ENCODE measurements around the gene RERE.
A peak's percentile ranks its signal among the peaks of the same experiment; 100 is the strongest.
"Not testable (repeated sequence)": the region's sequence is repeated elsewhere in the genome, so short reads cannot be mapped to it uniquely, and the experiment has no call there.

RERE gene

GRCh38 chr1:8533907-8534306 lies 283.5 kb downstream of the RERE start:
- DNase-seq = no peak

DNA sequence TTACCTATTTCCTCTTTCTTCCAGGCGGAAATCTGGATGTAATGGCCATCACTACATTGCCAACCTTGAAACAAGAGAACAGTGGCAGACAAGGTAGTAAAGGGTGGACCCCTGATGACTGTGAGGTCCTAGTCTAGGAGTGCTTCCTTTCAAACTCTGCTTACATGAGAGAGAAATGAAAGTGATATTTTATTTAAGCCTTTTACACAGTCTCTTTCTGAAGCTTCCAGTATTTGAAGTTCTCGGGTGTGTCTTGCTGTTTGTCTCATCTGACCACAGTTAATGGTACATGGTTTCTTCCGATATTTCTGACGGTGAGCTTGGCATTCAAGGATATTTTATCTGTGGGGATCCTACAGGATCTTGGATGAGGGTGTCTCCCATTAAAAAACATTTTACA lies 284.3 kb downstream of the RERE start:
- DNase-seq = no peak

- no peak for DNase-seq
These were observed 287.5 kb downstream of the RERE start for GRCh38 chr1:8529901-8530300.

DNA sequence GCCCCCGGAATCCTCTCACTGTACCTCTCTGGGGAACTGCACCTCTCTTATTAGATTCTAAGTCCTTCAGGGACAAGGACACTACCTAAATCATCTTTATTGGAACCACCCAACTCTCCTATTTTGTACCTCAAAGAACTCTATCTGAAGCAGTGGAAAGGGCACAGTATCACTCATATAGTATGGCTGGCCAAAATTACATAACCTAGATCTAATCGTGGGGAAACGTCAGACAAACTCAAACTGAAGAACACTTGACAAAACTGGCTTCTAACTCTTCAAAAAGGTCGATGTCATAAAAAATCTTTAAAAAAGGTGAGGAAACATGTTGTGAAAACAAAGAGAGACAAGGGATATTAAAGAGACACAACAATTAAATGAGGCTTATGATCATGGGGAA lies 289.5 kb downstream of the RERE start:
- DNase-seq = no peak

DNA sequence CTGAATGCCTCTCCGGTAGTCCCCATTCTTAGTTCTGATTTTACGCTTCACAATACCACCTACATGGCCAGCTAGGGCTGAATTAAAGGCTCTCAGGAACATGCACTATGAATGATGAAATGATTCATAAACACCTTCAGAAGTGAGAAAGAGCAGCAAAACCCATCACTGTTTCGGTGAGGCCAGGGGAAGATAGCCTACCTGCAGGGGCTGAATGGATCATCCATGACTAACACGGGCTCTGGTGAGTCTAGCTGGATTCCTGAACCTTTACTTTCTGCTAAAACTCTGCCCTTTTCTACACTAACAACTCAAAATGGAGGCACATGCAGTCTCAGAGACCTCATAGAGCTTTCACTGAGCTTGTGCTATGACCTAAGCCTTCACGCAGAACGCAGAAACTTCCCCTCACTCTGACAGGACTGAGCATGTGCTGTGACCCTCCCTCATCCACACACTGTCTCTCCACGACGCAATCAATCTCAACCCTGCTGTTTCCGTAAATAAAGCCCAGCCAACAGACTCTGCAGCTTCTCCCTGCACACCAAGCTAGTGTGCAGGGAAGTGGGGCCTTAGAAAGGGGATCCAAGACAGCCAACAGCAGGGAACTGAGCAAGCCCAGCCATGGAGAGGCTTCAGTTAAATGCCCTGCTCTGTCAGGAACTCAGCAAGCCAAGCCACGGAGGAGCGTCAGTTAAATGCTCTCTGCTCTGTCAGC lies 291.7 kb downstream of the RERE start:
- peak; percentile 63 for DNase-seq

DNA sequence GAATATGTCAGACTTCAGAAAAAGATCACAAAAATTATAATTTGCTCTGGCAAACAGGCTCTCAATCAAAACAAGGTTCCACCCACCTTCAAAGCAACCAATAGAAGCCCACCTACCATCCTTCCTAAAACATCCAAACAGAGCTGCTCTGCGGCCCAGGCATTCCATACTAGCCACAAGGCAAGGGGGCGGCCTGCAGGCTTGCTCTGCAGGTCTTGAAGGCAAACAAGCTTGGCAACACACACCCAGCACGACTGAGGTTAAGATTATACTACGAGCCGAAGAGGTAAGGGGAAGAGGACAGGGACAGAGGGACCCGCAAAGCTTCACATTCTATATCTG lies 292.3 kb downstream of the RERE start:
- DNase-seq = no peak

- no peak for DNase-seq
These were observed 292.7 kb downstream of the RERE start for GRCh38 chr1:8524627-8525157.

DNA sequence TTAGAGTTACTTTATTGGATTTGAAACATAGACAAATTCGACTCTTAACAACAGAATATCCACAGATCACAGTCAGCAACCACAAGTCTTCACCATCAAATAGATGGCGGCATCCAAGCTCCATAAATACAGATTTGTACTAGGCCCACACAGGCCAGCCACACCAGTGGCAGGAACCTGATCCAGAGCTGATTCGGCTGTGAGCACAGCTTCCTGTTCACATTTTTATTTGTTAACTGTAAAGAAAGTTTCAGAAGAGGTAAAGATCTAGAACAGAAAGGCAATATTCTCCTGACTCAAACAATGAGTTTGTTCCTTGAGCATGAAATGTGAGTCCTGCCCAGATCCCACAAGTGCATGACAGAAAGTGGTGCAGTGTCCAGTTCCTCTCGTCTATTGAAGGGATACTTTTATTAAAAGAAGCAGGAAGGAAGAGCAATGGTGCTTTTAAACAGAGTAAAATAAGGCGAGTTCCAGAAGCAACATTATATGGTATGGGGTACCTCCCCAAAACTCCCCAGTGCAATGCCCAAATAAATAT lies 293.7 kb downstream of the RERE start:
- no peak for DNase-seq

DNA sequence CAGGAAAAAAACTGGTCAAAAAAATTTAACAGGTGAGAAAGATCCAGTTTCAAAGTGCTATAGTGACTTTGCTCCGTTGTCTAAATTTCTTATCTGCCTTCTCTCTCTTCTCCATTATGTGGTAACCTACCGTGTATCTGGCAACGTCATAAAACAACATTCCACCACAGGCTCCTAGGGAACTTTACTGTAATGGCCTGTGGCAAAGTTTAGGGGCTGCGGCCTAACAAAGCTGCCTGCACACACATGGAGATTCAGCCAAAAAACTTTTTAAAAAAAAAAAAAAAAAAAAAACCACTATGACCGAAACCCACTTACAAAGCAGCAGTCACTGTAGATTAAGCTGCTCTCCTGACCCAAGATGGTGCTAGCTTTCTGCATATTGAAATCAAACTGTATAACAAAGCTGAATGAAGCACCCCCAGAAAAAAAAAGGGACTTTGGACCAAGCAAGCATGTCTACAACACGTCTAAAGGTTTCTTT lies 296.9 kb downstream of the RERE start:
- DNase-seq = no peak

DNA sequence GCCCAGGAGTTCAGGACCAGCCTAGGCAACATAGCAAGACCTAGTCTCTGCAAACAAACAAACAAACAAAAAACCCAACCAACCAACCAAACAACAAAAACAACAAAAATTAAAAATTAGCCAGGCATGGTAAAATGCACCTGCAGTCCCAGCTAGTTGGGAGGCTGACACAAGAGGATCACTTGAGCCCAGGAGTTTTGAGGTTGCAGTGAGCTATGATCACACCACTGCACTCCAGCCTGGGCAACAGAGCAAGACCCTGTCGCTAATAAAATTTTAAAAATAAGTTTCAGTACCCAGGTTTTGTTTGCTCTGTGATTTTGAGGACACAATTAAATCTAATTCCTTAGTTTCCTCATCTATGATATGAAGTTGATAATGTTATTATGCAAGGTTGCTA lies 298.3 kb downstream of the RERE start:
- DNase-seq = no peak

DNA sequence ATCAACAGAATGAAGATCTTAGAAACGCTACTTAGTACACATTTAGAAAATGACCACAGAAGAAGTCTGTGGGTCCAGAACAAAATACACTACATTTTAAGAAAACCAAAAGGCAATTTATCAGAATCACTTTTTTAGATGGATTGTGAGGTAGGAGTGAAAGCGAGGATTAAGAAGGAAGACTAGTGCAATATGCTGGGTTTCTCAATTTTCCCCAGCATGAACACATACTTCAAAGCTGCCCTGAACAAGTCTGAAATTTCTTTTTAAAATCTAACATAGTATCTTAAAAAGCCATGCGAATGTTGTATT lies 299.0 kb downstream of the RERE start:
- DNase-seq = no peak

- no peak for DNase-seq
These were observed 299.6 kb downstream of the RERE start for GRCh38 chr1:8517661-8518489.

- no peak for DNase-seq
These were observed 300.5 kb downstream of the RERE start for GRCh38 chr1:8516793-8517556.

DNA sequence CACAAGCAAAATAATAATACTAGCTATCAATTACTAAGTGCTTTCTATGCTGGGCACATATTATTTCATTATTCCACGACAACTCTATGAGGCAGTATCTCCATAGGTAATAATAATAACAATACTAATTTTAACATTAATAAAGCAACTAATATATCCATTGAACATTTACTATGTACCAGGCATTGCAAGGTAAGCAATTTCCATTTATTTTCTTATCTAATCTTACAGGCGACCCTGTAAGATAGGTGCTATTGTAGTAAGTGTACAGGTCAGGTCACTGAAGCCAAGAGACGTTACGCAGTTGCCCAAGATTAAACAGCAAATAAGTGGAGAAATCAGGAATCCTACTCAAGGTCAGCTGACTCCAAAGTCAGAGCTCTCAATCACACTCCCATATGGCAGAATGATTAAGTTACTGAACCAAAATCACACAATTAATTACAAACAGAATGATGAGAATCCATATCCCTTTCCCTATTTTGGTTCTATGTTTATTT lies 301.1 kb downstream of the RERE start:
- DNase-seq = no peak

GRCh38 chr1:8512504-8512903 lies 304.9 kb downstream of the RERE start:
- no peak for DNase-seq

DNA sequence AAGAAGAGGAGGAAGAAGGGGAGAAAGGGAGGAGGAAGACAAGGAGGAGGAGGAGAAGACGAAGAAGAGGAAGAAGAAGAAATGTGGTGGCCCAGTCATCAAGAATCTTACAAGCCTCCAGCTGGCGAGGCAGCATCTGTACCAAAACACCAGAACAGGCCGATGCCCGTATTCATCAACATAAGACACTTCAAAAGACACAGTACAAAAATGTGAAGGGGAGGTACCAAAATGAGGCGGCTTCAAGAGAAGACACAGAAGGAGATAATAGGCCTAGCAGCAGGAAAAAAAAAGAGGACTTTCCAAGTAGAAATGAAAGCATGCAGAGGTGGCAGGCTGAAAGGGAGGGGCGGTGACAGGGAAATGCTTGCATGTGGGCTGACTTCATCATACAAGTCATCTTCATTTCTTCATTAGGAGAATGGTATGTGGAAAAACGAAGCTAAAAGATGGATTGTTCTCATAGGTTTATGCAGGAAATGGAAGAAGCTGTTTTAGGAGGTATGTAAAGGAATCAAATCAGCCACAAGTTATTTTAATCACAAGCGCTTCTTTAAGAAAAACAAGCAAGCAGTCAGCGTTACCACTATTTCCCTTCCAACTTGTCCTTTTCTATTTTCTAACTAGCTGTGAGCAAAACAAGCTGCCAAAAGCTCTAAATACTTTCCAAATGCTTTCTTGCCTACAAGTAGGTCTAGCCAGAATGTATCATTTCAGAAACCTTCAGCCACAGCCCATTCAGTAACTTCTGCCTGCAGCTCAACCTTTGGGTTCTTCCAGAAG lies 307.2 kb downstream of the RERE start:
- DNase-seq = no peak

- DNase-seq = no peak
These were observed 307.9 kb downstream of the RERE start for GRCh38 chr1:8509579-8509978.

- no peak for DNase-seq
These were observed 310.3 kb downstream of the RERE start for GRCh38 chr1:8506995-8507615.

DNA sequence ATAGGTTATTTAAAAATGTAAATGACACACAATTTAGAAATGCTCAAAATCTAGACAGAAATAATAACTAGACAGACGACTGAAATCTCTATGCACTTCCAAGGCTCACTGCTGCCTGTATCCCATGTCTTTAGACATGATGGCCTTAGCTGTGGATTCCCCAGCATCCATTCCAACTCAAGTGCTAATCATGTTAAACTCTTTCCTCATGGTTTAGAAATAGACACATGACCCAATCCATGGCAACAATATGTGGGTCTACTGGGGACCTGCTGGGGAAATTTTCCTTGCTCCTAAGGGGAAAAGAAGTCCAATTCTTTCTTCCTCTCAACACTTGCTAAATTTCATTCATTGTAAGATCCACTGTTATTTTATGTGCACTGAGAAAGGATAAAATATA lies 311.0 kb downstream of the RERE start:
- DNase-seq = no peak

DNA sequence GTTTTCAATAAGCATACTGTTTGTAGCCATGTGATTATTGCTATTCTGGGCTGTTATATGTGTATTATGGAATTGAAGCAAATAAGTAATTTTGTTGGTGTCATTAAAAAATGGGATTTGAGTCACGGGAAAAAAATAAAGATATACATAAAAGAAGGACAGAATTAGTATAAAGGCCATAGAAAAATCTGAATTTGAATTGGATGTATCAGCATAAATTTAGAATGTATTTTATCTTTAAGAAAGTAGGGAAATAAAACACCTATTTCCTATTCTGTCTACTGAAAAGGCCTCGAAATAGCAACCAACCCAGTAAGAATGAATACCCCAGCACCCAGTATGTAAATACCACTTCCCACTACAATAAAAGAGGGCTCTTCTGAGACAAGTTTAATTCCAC lies 313.6 kb downstream of the RERE start:
- no peak for DNase-seq

GRCh38 chr1:8502949-8503348 lies 314.5 kb downstream of the RERE start:
- DNase-seq = not testable (repeated sequence)
